Muscle of back (tissue), 11 donors: Measurements from ENCODE around the gene DISP3. TPM values are rescaled to one million over a fixed set of nuclear protein-coding genes. Genes with fewer than 3 reads are reported as not detected.

ENCODE experiments used
- DNase-seq, 3 donors: peaks; one replicate each; pipeline versions ENCODE4 v3.0.0 to v3.0.0-alpha.2; 2013
- polyA plus RNA-seq, 10 donors: library from polyadenylated mRNA; unstranded; fragments of 120-200 nt; gene quantifications; one replicate each; pipeline ENCODE4 v1.2.1, GENCODE V29; 2013; ENCODE audit not compliant: insufficient read length in 10 of 10

DISP3 gene
- polyA plus RNA-seq, 10 donors: 0.09 to 0.56 (median 0.28) TPM

- no peak for DNase-seq
Measured at GRCh38 chr1:11543392-11543791, 64.4 kb downstream of the DISP3 start.

- DNase-seq: no peak
Measured at GRCh38 chr1:11543796-11544195, 64.8 kb downstream of the DISP3 start.

- no peak for DNase-seq
Measured at GRCh38 chr1:11546456-11546855, 67.5 kb downstream of the DISP3 start.

GRCh38 chr1:11550664-11551283, 71.8 kb downstream of the DISP3 start:
- peak; percentile 82 to 93 (median 89) for DNase-seq

GRCh38 chr1:11558276-11558675, 79.3 kb downstream of the DISP3 start:
- no peak for DNase-seq

DNA sequence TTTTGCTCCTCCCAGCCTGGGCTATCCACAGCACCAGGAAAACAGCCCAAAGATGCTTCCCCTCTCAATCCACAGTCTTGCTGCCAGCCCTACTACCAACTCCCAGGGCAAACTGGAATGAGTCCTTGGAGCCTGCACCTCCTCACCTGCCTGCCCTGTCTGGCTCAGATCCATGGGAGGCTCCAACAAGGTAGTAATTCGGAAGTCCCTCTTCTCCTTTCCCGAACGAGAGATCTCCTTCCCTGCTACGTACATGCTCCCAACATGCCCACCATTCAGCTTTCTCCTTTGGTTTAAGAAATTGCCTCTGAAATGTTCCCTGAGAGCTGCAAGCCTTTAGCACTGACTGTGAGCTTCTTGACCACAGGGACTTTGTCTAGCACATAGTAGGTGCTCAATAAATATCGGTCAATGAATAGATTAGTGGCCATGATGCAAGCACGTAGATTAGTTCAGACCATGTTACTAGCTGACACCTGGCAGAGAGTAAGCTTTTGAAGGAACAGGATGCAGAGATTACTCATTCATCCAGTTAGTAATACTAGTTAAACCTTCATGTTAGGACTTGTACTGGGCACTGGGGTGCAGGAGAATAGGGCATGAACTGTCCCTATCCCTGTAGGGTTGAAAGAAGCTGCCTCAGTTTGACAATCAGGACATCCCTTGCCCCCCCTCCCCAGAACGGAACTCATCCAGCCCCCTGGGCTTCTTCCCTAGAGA, 80.1 kb downstream of the DISP3 start:
- DNase-seq: no peak

- DNase-seq: no peak
Measured at GRCh38 chr1:11559591-11559970, 80.6 kb downstream of the DISP3 start.

GRCh38 chr1:11560061-11560460, 81.1 kb downstream of the DISP3 start:
- DNase-seq: no peak

GRCh38 chr1:11561740-11562139, 82.8 kb downstream of the DISP3 start:
- DNase-seq: no peak

DNA sequence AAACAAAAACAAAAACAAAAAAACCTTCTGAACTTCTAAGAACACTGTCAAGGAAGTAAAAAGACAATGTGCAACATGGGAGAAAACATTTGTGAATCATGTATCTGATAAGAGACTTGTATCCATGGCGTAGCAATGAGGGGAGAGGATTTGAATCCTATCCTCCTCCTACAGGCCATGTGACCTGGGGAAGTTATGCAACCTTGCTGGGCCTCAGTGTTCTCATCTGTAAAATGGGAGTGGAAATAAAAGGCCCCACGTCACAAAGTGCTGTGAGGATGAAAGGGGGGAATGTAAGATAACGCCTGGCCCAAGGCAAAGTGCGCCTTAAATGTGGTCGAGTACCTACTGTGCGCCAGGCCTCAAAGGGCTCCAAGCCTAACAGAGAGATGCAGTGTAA, 83.7 kb downstream of the DISP3 start:
- DNase-seq: no peak

- DNase-seq: peak in 1 of 3 donors; percentile 3
Measured at GRCh38 chr1:11563560-11564069, 84.7 kb downstream of the DISP3 start.

DNA sequence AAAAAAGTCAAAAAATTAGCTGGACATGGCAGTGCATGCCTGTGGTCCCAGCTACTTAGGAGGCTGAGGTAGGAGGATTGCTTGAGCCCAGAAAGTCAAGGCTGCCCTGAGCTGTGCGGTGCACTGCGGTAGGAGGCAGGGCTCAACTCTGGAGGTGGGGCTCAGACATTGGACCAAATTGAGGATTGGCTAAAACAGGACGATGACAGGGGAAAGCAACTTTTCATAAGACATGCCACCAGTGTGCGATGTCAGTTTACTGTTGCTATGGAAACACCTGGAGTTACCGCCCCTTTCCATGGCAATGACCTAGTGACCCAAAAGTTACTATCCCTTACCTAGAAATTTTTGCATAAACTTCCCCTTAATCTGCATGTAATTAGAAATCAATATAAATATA, 85.3 kb downstream of the DISP3 start:
- DNase-seq: no peak

DNA sequence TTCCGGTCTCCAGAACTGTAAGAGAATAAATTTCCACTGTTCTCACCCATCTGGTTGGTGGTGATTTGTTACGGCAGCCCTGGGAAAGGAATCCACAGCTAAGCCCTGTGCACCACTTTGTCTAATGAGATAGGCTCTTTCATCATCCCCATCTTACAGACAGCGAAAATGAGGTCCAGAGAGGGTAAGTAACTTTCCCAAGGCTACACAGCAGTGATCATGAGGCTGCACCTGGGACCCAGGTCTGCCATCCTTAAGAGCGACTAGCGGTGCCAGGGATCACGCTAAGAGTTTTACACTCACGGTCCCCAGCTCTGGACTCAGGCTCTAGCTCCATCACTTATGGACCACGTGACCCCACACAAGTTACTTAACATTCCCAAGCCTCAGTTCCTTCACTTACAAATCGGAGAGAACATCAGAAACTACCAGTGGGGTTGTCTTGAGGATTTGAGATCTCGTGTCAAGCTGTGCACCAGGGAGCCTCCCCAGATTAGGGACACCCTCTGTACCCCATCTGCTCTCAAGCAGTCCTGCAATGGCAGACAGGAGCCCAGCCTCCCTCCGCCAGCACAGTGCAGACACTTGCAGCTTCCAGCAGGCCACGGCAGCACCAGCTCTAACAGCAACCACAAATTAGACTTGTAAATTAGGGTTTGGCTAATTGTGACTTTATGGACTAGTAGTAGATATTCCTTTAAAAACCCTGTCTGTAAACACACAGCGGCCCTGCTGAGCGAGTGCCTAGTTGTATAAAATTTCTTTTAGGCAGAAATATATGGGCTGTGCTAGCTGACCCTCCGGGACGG, 87.3 kb downstream of the DISP3 start:
- DNase-seq: no peak

- no peak for DNase-seq
Measured at GRCh38 chr1:11567244-11568065, 88.5 kb downstream of the DISP3 start.

DNA sequence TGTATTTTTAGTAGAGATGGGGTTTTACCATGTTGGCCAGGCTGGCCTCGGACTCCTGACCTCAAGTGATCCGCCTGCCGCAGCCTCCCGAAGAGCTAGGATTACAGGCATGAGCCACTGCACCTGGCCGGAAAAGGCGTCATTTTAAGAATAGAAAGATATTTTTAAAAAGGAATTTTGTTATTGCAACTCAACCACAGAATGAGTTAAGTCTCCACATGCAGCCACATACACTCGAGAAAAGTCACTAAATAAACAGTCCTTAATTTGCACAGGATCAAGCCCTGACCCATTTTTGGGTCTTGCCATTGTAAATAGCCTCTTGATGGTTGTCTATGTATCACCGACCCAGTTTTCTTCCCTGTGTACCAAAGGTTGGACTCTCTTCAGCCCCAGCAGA, 89.7 kb downstream of the DISP3 start:
- no peak for DNase-seq

GRCh38 chr1:11569551-11569950, 90.6 kb downstream of the DISP3 start:
- DNase-seq: no peak

- DNase-seq: no peak
Measured at GRCh38 chr1:11569954-11570353, 91.0 kb downstream of the DISP3 start.

- DNase-seq: no peak
Measured at GRCh38 chr1:11570821-11571380, 91.9 kb downstream of the DISP3 start.

DNA sequence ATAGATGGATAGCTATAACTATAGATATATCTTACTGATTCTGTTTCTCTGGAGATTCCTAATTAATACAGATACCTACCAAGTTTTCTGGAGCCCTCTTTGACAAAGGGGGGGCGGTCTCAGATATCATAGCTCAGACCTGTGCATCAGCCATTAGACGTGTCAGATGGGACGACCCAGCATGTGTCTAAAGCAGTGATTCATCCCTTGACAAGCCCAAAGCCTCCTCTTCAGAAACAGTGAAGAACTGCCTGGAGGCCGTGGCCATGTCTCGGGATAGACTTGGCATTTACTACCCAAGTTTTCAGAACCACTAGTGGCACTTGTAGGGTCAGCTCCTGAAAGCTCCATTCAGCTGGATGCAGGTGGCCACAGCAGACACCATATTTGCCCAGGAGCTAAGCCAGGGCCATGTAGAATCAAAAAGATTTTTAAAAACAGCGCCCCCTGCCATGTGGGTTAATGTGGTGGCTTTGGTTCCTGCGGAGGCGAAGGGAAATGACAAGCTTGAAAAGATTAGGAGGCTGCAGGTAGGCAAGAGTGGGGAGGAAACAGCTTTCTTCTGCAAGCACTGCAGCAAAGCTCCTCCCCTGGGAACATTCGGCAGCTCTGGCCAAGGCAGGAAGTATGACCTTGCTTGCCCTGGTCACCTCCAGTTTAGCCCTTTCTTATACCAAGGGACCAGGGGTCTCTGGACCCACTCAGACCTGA, 93.1 kb downstream of the DISP3 start:
- no peak for DNase-seq

- DNase-seq: no peak
Measured at GRCh38 chr1:11573116-11573692, 94.2 kb downstream of the DISP3 start.
